HCT116 (cell line): ENCODE measurements around the gene ACSM3. TPM values are rescaled to one million over a fixed set of nuclear protein-coding genes. Genes with fewer than 3 reads are reported as not detected.

Experiments used
- ATAC-seq: fragments of 200-7000 bp; cut with Tn5 transposase; 2 replicates; pipeline ENCODE4 v1.9.1; 2020; ENCODE audit warnings: mild to moderate bottlenecking, moderate library complexity
- BruUV-seq: library from RNA; stranded (reverse); fragments of 400-500 nt; replicated peaks from 2 replicates; lab custom pipeline; 2021; lab: Mats Ljungman, UMichigan
- CTCF ChIA-PET: fragments of 300-600 bp; sonication (Branson Sonifier 250); formaldehyde crosslinking; loops from one replicate; lab custom pipeline; 2021; ENCODE audit warnings: antibody characterized with exemption; lab: Charles Lee
- POLR2A ChIA-PET: fragments of 300-600, 350-600 bp; sonication (Branson Sonifier 250); formaldehyde crosslinking; loops from one replicate; lab custom pipeline; 2021; ENCODE audit warnings: antibody characterized with exemption; lab: Charles Lee
- RAD21 ChIA-PET, 2 experiments: fragments of 300-600 bp; sonication (Branson Sonifier 250); formaldehyde crosslinking; loops; one replicate each; lab custom pipeline; 2023; ENCODE audit warnings: low total read pairs in 2 of 2; ENCODE audit not compliant: uncharacterized antibody in 2 of 2, unreplicated experiment in 2 of 2, low non-redundant PET in 1 of 2; lab: Charles Lee
- DNase-seq: peaks from one replicate; pipeline ENCODE4 v3.0.0-alpha.2; 2010; ENCODE audit warnings: low read depth, low spot score
- H2AFZ ChIP-seq: fragments of 200-600 bp; shearing (Covaris generic), sonication (generic); 2 replicates; pipeline ENCODE4 v1.6.1; 2017; ENCODE audit warnings: low read depth, mixed run types, mixed read lengths, antibody characterized with exemption, low read length; ENCODE audit not compliant: poor library complexity, severe bottlenecking
- H3K27ac ChIP-seq: 2 replicates; pipeline ENCODE4 v1.5.1; 2012; ENCODE audit warnings: low read depth, low read length
- H3K27me3 ChIP-seq: fragments of 200-600 bp; sonication (generic); 2 replicates; pipeline ENCODE4 v1.6.1; 2016; ENCODE audit warnings: mixed run types, low read length, mixed read lengths; ENCODE audit not compliant: insufficient read depth
- H3K36me3 ChIP-seq, 2 experiments: fragments of 200-500 bp in 1 of 2; fragments of 200-600 bp in 1 of 2; sonication (Bioruptor generic) in 1 of 2; sonication (generic) in 1 of 2; 2 replicates each; pipeline versions ENCODE4 v1.5.1 to v1.6.1; 2014 to 2016; ENCODE audit warnings: low read length in 2 of 2, inconsistent platforms in 1 of 2, mixed read lengths in 1 of 2, mixed run types in 1 of 2; ENCODE audit not compliant: insufficient read depth in 2 of 2, control insufficient read depth in 1 of 2
- H3K4me1 ChIP-seq, 2 experiments: fragments of 200-600 bp in 1 of 2; sonication (generic) in 1 of 2; 2 replicates each; pipeline versions ENCODE4 v1.5.1 to v1.6.1; 2012 to 2017; ENCODE audit warnings: low read length in 2 of 2, inconsistent platforms in 1 of 2, mild to moderate bottlenecking in 1 of 2, mixed read lengths in 1 of 2, mixed run types in 1 of 2, moderate library complexity in 1 of 2; ENCODE audit not compliant: insufficient read depth in 2 of 2, control insufficient read depth in 1 of 2
- H3K4me2 ChIP-seq: fragments of 200-600 bp; sonication (generic); 2 replicates; pipeline ENCODE4 v1.6.1; 2017; ENCODE audit warnings: mixed run types, low read length, mixed read lengths
- H3K4me3 ChIP-seq, 2 experiments: fragments of 200-600 bp in 1 of 2; sonication (generic) in 1 of 2; replicated peaks in 1 of 2; 2 replicates each; pipeline ENCODE4 v1.5.1; 2011 to 2016; ENCODE audit warnings: low read length in 2 of 2, control low read depth in 1 of 2, low read depth in 1 of 2, mild to moderate bottlenecking in 1 of 2, mixed read lengths in 1 of 2, mixed run types in 1 of 2
- H3K79me2 ChIP-seq: fragments of 200-600 bp; sonication (generic); 2 replicates; pipeline ENCODE4 v1.6.1; 2017; ENCODE audit warnings: mild to moderate bottlenecking, mixed run types, low read length, moderate library complexity, mixed read lengths; ENCODE audit not compliant: insufficient read depth
- H3K9ac ChIP-seq: fragments of 200-600 bp; sonication (generic); 2 replicates; pipeline ENCODE4 v1.6.1; 2016; ENCODE audit warnings: low read length, mixed read lengths
- H3K9me2 ChIP-seq: fragments of 200-600 bp; sonication (generic), shearing (Covaris generic); 2 replicates; pipeline ENCODE4 v1.6.1; 2017; ENCODE audit warnings: mixed run types, mild to moderate bottlenecking, moderate library complexity; ENCODE audit not compliant: insufficient read depth
- H3K9me3 ChIP-seq, 2 experiments: fragments of 200-500 bp in 1 of 2; fragments of 200-600 bp in 1 of 2; sonication (Bioruptor generic) in 1 of 2; sonication (generic) in 1 of 2; 2 replicates each; pipeline ENCODE4 v1.6.1; 2014 to 2017; ENCODE audit warnings: low read length in 2 of 2, mixed read lengths in 2 of 2, inconsistent platforms in 1 of 2, low read depth in 1 of 2, mild to moderate bottlenecking in 1 of 2, mixed run types in 1 of 2, moderate library complexity in 1 of 2; ENCODE audit not compliant: control insufficient read depth in 1 of 2, insufficient read depth in 1 of 2
- H4K20me1 ChIP-seq: fragments of 200-600 bp; sonication (generic), shearing (Covaris generic); 2 replicates; pipeline ENCODE4 v1.6.1; 2017; ENCODE audit warnings: mixed run types, mild to moderate bottlenecking, moderate library complexity; ENCODE audit not compliant: insufficient read depth
- CBX3 ChIP-seq: IDR thresholded peaks from 2 replicates; pipeline ENCODE4 v1.6.1; 2012; ENCODE audit warnings: low read depth
- CEBPB ChIP-seq: IDR thresholded peaks from 2 replicates; pipeline ENCODE4 v1.6.1; 2012; ENCODE audit warnings: low read depth
- EGR1 ChIP-seq: IDR thresholded peaks from 2 replicates; pipeline ENCODE4 v1.6.1; 2012; ENCODE audit warnings: low read depth
- ELF1 ChIP-seq: IDR thresholded peaks from 2 replicates; pipeline ENCODE4 v1.6.1; 2012; ENCODE audit warnings: low read depth, borderline replicate concordance
- EZH2phosphoT487 ChIP-seq: fragments of 200-600 bp; IDR thresholded peaks from 2 replicates; pipeline ENCODE4 v1.6.1; 2018; ENCODE audit warnings: antibody characterized with exemption, borderline replicate concordance
- JUND ChIP-seq: IDR thresholded peaks from 2 replicates; pipeline ENCODE4 v1.6.1; 2012
- POLR2A ChIP-seq: IDR thresholded peaks from 2 replicates; pipeline ENCODE4 v1.7.0; 2011; ENCODE audit warnings: borderline replicate concordance; ENCODE audit not compliant: insufficient read depth, insufficient read length; ENCODE audit errors: extremely low read depth
- POLR2AphosphoS5 ChIP-seq: IDR thresholded peaks from 2 replicates; pipeline ENCODE4 v1.6.1; 2011; ENCODE audit warnings: mild to moderate bottlenecking, low read depth, low read length, moderate library complexity
- RAD21 ChIP-seq: IDR thresholded peaks from 2 replicates; pipeline ENCODE4 v1.6.1; 2012; ENCODE audit warnings: low read depth, mild to moderate bottlenecking
- SIN3A ChIP-seq: IDR thresholded peaks from 2 replicates; pipeline ENCODE4 v1.6.1; 2012; ENCODE audit warnings: low read depth
- SP1 ChIP-seq: IDR thresholded peaks from 2 replicates; pipeline ENCODE4 v1.6.1; 2012; ENCODE audit warnings: low read depth
- SRF ChIP-seq: IDR thresholded peaks from 2 replicates; pipeline ENCODE4 v1.6.1; 2012; ENCODE audit warnings: low read depth
- TCF7L2 ChIP-seq: IDR thresholded peaks from 2 replicates; pipeline ENCODE4 v1.7.0; 2011; ENCODE audit warnings: borderline replicate concordance, inconsistent platforms; ENCODE audit not compliant: insufficient read depth, insufficient read length; ENCODE audit errors: extremely low read depth
- YY1 ChIP-seq: IDR thresholded peaks from 2 replicates; pipeline ENCODE4 v1.6.1; 2011; ENCODE audit warnings: low read length, low read depth, moderate library complexity, mild to moderate bottlenecking; ENCODE audit not compliant: insufficient replicate concordance; ENCODE audit errors: extremely low read depth
- ZFX ChIP-seq: fragments of 450-650 bp; IDR thresholded peaks from 2 replicates; pipeline ENCODE4 v1.6.1; 2017
- ZNF274 ChIP-seq: fragments of 200-500 bp; sonication (Bioruptor generic); IDR thresholded peaks from 2 replicates; pipeline ENCODE4 v1.6.1; 2014; ENCODE audit warnings: mild to moderate bottlenecking, low read depth, low read length, inconsistent platforms
- intact Hi-C: fragments of 100-400 bp; cut with micrococcal nuclease; formaldehyde crosslinking; loops from 2 replicates; pipeline ENCODE4 v1.10.0; 2022
- total RNA-seq: library from RNA; stranded (reverse); gene quantifications from one replicate; pipeline ENCODE4 v1.2.1, GENCODE V29; 2021; ENCODE audit not compliant: unreplicated experiment
- TF ChIP-seq, protein P1 (sequence below): IDR thresholded peaks from 2 replicates; pipeline ENCODE4 v1.6.1; 2012; ENCODE audit warnings: low read depth
- TF ChIP-seq, protein P2 (sequence below): IDR thresholded peaks from 2 replicates; pipeline ENCODE4 v1.6.1; 2011; ENCODE audit warnings: mild to moderate bottlenecking, low read length, moderate library complexity; ENCODE audit not compliant: insufficient replicate concordance; ENCODE audit errors: extremely low read depth
- TF ChIP-seq, protein P3 (sequence below), 3 experiments: fragments of 200-600 bp in 1 of 3; sonication (generic) in 1 of 3; IDR thresholded peaks in 2 of 3; conservative IDR thresholded peaks in 1 of 3; 2 replicates each; pipeline ENCODE4 v1.5.1; 2012 to 2017; ENCODE audit warnings: low read depth in 2 of 3, low read length in 2 of 3, antibody characterized with exemption in 1 of 3, borderline replicate concordance in 1 of 3, control low read depth in 1 of 3, mild to moderate bottlenecking in 1 of 3, mixed read lengths in 1 of 3, mixed run types in 1 of 3, moderate library complexity in 1 of 3; ENCODE audit not compliant: insufficient read depth in 1 of 3

ACSM3 gene
- total RNA-seq, 1 experiment from 2014 or later: 15.0 TPM

DNA sequence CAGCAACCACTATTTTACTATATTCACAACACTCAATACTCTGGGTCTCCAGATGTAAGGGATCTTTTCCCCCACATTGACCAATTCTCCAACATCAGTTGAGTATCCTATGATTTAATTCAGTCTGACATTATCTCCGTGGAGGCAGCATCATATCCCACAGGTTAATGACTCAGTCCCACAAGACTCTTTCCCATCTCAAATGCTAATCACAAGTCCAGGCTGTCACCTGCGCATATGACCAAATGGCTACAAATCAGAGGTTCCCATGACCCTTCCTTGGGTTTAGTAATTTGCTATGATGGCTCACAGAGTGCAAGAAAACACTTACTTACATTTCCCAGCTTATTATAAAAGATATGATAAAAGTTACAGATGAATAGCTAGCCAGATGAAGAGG is 18.7 kb downstream of the ACSM3 start:
- DNase-seq (no peak), ATAC-seq (no peak)
- BruUV-seq: no TSS peak
- no peak overlapping the region for H3K4me2 ChIP-seq
- no peaks in the 10 kb centered on the region for H4K20me1 ChIP-seq
- H2AFZ ChIP-seq: no peak overlapping the region
- H3K9me3 ChIP-seq: no peaks in the 10 kb centered on the region
- ChIA-PET RAD21 (no interaction called here), CTCF (interaction anchor here (1.8 kb wide), 1 partner anchor 8 kb away, joined by 5 read pairs; no protein-coding TSS in a partner anchor), POLR2A (no interaction called here)
- no peak overlapping the region for H3K27ac ChIP-seq
- no peak for TF ChIP-seq EGR1
- no peak for TF ChIP-seq SP1
- TF ChIP-seq, protein P1, sequence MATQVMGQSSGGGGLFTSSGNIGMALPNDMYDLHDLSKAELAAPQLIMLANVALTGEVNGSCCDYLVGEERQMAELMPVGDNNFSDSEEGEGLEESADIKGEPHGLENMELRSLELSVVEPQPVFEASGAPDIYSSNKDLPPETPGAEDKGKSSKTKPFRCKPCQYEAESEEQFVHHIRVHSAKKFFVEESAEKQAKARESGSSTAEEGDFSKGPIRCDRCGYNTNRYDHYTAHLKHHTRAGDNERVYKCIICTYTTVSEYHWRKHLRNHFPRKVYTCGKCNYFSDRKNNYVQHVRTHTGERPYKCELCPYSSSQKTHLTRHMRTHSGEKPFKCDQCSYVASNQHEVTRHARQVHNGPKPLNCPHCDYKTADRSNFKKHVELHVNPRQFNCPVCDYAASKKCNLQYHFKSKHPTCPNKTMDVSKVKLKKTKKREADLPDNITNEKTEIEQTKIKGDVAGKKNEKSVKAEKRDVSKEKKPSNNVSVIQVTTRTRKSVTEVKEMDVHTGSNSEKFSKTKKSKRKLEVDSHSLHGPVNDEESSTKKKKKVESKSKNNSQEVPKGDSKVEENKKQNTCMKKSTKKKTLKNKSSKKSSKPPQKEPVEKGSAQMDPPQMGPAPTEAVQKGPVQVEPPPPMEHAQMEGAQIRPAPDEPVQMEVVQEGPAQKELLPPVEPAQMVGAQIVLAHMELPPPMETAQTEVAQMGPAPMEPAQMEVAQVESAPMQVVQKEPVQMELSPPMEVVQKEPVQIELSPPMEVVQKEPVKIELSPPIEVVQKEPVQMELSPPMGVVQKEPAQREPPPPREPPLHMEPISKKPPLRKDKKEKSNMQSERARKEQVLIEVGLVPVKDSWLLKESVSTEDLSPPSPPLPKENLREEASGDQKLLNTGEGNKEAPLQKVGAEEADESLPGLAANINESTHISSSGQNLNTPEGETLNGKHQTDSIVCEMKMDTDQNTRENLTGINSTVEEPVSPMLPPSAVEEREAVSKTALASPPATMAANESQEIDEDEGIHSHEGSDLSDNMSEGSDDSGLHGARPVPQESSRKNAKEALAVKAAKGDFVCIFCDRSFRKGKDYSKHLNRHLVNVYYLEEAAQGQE: no peak
- TF ChIP-seq, protein P2, sequence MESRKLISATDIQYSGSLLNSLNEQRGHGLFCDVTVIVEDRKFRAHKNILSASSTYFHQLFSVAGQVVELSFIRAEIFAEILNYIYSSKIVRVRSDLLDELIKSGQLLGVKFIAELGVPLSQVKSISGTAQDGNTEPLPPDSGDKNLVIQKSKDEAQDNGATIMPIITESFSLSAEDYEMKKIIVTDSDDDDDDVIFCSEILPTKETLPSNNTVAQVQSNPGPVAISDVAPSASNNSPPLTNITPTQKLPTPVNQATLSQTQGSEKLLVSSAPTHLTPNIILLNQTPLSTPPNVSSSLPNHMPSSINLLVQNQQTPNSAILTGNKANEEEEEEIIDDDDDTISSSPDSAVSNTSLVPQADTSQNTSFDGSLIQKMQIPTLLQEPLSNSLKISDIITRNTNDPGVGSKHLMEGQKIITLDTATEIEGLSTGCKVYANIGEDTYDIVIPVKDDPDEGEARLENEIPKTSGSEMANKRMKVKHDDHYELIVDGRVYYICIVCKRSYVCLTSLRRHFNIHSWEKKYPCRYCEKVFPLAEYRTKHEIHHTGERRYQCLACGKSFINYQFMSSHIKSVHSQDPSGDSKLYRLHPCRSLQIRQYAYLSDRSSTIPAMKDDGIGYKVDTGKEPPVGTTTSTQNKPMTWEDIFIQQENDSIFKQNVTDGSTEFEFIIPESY: no peak
- no peak for TF ChIP-seq SRF
- TF ChIP-seq, protein P3, sequence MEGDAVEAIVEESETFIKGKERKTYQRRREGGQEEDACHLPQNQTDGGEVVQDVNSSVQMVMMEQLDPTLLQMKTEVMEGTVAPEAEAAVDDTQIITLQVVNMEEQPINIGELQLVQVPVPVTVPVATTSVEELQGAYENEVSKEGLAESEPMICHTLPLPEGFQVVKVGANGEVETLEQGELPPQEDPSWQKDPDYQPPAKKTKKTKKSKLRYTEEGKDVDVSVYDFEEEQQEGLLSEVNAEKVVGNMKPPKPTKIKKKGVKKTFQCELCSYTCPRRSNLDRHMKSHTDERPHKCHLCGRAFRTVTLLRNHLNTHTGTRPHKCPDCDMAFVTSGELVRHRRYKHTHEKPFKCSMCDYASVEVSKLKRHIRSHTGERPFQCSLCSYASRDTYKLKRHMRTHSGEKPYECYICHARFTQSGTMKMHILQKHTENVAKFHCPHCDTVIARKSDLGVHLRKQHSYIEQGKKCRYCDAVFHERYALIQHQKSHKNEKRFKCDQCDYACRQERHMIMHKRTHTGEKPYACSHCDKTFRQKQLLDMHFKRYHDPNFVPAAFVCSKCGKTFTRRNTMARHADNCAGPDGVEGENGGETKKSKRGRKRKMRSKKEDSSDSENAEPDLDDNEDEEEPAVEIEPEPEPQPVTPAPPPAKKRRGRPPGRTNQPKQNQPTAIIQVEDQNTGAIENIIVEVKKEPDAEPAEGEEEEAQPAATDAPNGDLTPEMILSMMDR (IDR thresholded peaks at IDR 0.05 in 2 of 3, conservative IDR thresholded peaks at IDR 0.05 in 1 of 3; ENCODE audit: borderline replicate concordance in 1 of 3, insufficient read depth in 1 of 3, low read depth in 2 of 3, low read length in 2 of 3): no peak
- TF ChIP-seq ELF1: no peak
- TF ChIP-seq CBX3: no peak
- TF ChIP-seq ZNF274: no peak
- TF ChIP-seq RAD21: no peak
- no peak for TF ChIP-seq EZH2phosphoT487
- TF ChIP-seq CEBPB: no peak
- TF ChIP-seq JUND: no peak
- no peak for TF ChIP-seq TCF7L2
- no peak for TF ChIP-seq POLR2A
- TF ChIP-seq YY1: no peak
- TF ChIP-seq SIN3A: no peak
- no peak for TF ChIP-seq POLR2AphosphoS5
- TF ChIP-seq ZFX: no peak
- intact Hi-C loops: no loop called here
- H3K4me1 ChIP-seq: no peaks in the 10 kb centered on the region
- no peaks in the 10 kb centered on the region for H3K36me3 ChIP-seq
- H3K27me3 ChIP-seq: no peaks in the 10 kb centered on the region
- H3K9me2 ChIP-seq: no peaks in the 10 kb centered on the region
- H3K4me3 ChIP-seq: no peak overlapping the region
- H3K79me2 ChIP-seq: no peaks in the 10 kb centered on the region
- H3K9ac ChIP-seq: no peak overlapping the region
